IMR-90 (cell line): ENCODE results near the gene LRP1B.

ENCODE experiments used
- RCOR1 ChIP-seq: IDR thresholded peaks from 2 replicates; pipeline ENCODE4 v1.6.1; 2012; ENCODE audit warnings: mild to moderate bottlenecking, low read length, improper control_type of control experiment; ENCODE audit not compliant: insufficient replicate concordance
- TF ChIP-seq, protein P1 (sequence below): conservative IDR thresholded peaks from 2 replicates; pipeline ENCODE4 v1.5.1; 2012; ENCODE audit warnings: mild to moderate bottlenecking, low read depth, low read length, improper control_type of control experiment

DNA sequence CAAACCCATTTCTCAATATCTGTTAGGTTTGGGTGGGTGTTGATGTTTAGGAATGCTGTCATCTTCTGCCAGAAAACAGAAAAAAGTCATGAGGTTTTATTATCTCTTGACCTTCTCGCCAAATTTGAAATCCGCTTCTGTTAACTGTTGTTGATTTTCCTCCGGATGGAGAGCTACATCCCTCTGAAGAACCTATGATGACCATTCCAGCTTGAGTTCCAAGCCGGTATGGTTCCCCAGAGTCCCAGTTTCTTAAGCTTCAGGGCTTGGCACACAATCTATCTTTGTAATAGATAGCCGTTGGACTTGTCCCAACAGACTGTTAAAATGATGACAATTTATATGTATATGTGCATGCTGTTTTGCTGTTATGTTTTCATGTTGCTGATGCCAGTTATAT lies 1201.0 kb downstream of the LRP1B start:
- TF ChIP-seq, protein P1, sequence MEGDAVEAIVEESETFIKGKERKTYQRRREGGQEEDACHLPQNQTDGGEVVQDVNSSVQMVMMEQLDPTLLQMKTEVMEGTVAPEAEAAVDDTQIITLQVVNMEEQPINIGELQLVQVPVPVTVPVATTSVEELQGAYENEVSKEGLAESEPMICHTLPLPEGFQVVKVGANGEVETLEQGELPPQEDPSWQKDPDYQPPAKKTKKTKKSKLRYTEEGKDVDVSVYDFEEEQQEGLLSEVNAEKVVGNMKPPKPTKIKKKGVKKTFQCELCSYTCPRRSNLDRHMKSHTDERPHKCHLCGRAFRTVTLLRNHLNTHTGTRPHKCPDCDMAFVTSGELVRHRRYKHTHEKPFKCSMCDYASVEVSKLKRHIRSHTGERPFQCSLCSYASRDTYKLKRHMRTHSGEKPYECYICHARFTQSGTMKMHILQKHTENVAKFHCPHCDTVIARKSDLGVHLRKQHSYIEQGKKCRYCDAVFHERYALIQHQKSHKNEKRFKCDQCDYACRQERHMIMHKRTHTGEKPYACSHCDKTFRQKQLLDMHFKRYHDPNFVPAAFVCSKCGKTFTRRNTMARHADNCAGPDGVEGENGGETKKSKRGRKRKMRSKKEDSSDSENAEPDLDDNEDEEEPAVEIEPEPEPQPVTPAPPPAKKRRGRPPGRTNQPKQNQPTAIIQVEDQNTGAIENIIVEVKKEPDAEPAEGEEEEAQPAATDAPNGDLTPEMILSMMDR, result no peak
- TF ChIP-seq RCOR1, result no peak
